K562 (cell line): ENCODE results near the gene LRRC14B. TPM values are rescaled to one million over a fixed set of nuclear protein-coding genes. Genes with fewer than 3 reads are reported as not detected.

Source experiments
- ARID1B ChIP-seq: fragments of 450-650 bp; IDR thresholded peaks from 2 replicates; pipeline ENCODE4 v1.6.1; 2016; ENCODE audit warnings: antibody characterized with exemption, mild to moderate bottlenecking, inconsistent platforms
- CBX2 ChIP-seq: fragments of 200-600 bp; sonication (generic); IDR thresholded peaks from one replicate; pipeline ENCODE4 v1.6.1; 2012; ENCODE audit warnings: mild to moderate bottlenecking, low read length, inconsistent platforms; ENCODE audit not compliant: insufficient read depth, poor library complexity, severe bottlenecking
- ETV1 ChIP-seq: fragments of 450-650 bp; conservative IDR thresholded peaks from 2 replicates; pipeline ENCODE4 v1.6.1; 2016; ENCODE audit warnings: missing genetic modification characterization, control low read depth, low read depth, missing compliant biosample characterization
- FOXK2 ChIP-seq, 2 experiments: fragments of 450-650 bp; IDR thresholded peaks in 1 of 2; conservative IDR thresholded peaks in 1 of 2; 2 replicates each; pipeline ENCODE4 v1.6.1; 2016; ENCODE audit warnings: low read depth in 2 of 2, mild to moderate bottlenecking in 1 of 2
- HEY1 ChIP-seq: fragments of 250-450 bp; sonication (Bioruptor Pico); IDR thresholded peaks from 2 replicates; pipeline ENCODE4 v1.5.0; 2020; ENCODE audit warnings: mild to moderate bottlenecking, moderate library complexity, borderline replicate concordance
- KLF13 ChIP-seq: fragments of 450-650 bp; IDR thresholded peaks from 2 replicates; pipeline ENCODE4 v1.6.1; 2016; ENCODE audit warnings: missing genetic modification characterization, low read depth, mild to moderate bottlenecking, missing compliant biosample characterization, moderate library complexity, borderline replicate concordance
- MXI1 ChIP-seq: IDR thresholded peaks from 2 replicates; pipeline ENCODE4 v1.6.1; 2011; ENCODE audit warnings: low read depth, mild to moderate bottlenecking, improper control_type of control experiment, low read length
- NFIC ChIP-seq: fragments of 450-650 bp; IDR thresholded peaks from 2 replicates; pipeline ENCODE4 v1.6.1; 2017; ENCODE audit warnings: mild to moderate bottlenecking, inconsistent platforms
- RBM22 ChIP-seq: fragments of 200-400 bp; formaldehyde crosslinking; IDR thresholded peaks from 2 replicates; pipeline ENCODE4 v1.6.1; 2018; ENCODE audit warnings: low read length, low read depth; ENCODE audit not compliant: poor library complexity, severe bottlenecking
- SIN3A ChIP-seq, 2 experiments: fragments of 150-350 bp in 1 of 2; IDR thresholded peaks; 2 replicates each; pipeline ENCODE4 v1.6.1; 2011 to 2016; ENCODE audit warnings: borderline replicate concordance in 2 of 2, low read depth in 2 of 2, low read length in 2 of 2, mild to moderate bottlenecking in 2 of 2, moderate library complexity in 2 of 2; ENCODE audit not compliant: control insufficient read depth in 1 of 2
- SIRT6 ChIP-seq: IDR thresholded peaks from one replicate; pipeline ENCODE4 v1.6.1; 2012; ENCODE audit warnings: low read depth, mild to moderate bottlenecking, control low read depth, inconsistent platforms, low read length, moderate library complexity
- SOX6 ChIP-seq: fragments of 450-650 bp; IDR thresholded peaks from 2 replicates; pipeline ENCODE4 v1.6.1; 2014; ENCODE audit warnings: mild to moderate bottlenecking
- SP2 ChIP-seq: IDR thresholded peaks from 2 replicates; pipeline ENCODE4 v1.6.1; 2011; ENCODE audit warnings: mild to moderate bottlenecking, low read depth, low read length, moderate library complexity; ENCODE audit not compliant: poor library complexity, severe bottlenecking; ENCODE audit errors: extremely low read depth
- SRSF1 ChIP-seq: fragments of 200-400 bp; formaldehyde crosslinking; IDR thresholded peaks from 2 replicates; pipeline ENCODE4 v1.6.1; 2017; ENCODE audit warnings: mild to moderate bottlenecking, low read depth, low read length, moderate library complexity
- TGIF2 ChIP-seq: sonication (generic); formaldehyde crosslinking; IDR thresholded peaks from 2 replicates; pipeline ENCODE4 v1.8.1; 2022; ENCODE audit warnings: mild to moderate bottlenecking, missing genetic modification reagents, moderate library complexity
- TSHZ1 ChIP-seq: fragments of 250-450 bp; sonication (Bioruptor Pico); IDR thresholded peaks from 2 replicates; pipeline ENCODE4 v1.4.0; 2020; ENCODE audit warnings: mild to moderate bottlenecking, moderate library complexity
- ZBTB34 ChIP-seq: fragments of 250-450 bp; sonication (Bioruptor Pico); IDR thresholded peaks from 2 replicates; pipeline ENCODE4 v1.8.0; 2021; ENCODE audit warnings: mild to moderate bottlenecking, moderate library complexity
- ZC3H8 ChIP-seq: fragments of 450-650 bp; IDR thresholded peaks from 2 replicates; pipeline ENCODE4 v1.6.1; 2017
- ZNF699 ChIP-seq: fragments of 250-450 bp; sonication (Bioruptor Pico); IDR thresholded peaks from 2 replicates; pipeline ENCODE4 v1.8.0; 2021; ENCODE audit warnings: mild to moderate bottlenecking, moderate library complexity; ENCODE audit not compliant: insufficient replicate concordance
- ZNF717 ChIP-seq: fragments of 250-450 bp; sonication (Bioruptor Pico); IDR thresholded peaks from 2 replicates; pipeline ENCODE4 v1.5.0; 2021
- polyA plus RNA-seq, 8 experiments: library from polyadenylated mRNA; depleted of rRNA in 4 of 8; stranded (reverse) in 5 of 8; unstranded in 3 of 8; fragments of >200 nt; fragmentation: Nextera tagmentation in 2 of 8; fragmentation: Illumina TruSeq in 1 of 8; extraction: Ambion mirVana in 2 of 8; extraction: Trizol in 1 of 8; gene quantifications; 2 replicates each; pipeline versions ENCODE4 v1.2.1 to v1.2.3, GENCODE V29; 2011 to 2014; ENCODE audit warnings: inconsistent platforms in 1 of 8, missing spikeins in 1 of 8
- total RNA-seq, 7 experiments: library from RNA; depleted of rRNA in 6 of 7; stranded (reverse); fragments of >200 nt in 6 of 7; fragmentation: Illumina TruSeq in 2 of 7; extraction: Trizol in 2 of 7; gene quantifications; 2 replicates each; pipeline versions ENCODE4 v1.2.1 to v1.2.3, GENCODE V29; 2011 to 2021; ENCODE audit warnings: low replicate concordance in 1 of 7

LRRC14B gene
- total and polyA plus RNA-seq, 9 of the 15 experiments (the other 6 are each of a cell fraction or from before 2014, with no cell fraction given), result not detected

GRCh38 chr5:218457-219291 lies 27.4 kb downstream of the LRRC14B start (continued):
- TF ChIP-seq KLF13 (tag), result no peak
- no peak for TF ChIP-seq SP2
- TF ChIP-seq TSHZ1, result no peak
- no peak for TF ChIP-seq TGIF2 (CRISPR knock-in tag)
- no peak for TF ChIP-seq MXI1
- no peak for TF ChIP-seq ZBTB34 (CRISPR knock-in tag)
- TF ChIP-seq ETV1, result no peak
- 0 out of 4 replicates have a peak, but pooled peaks have one; percentile 31 to 38 for TF ChIP-seq SIN3A (IDR thresholded peaks at IDR 0.05; ENCODE audit: borderline replicate concordance in 2 of 2, control insufficient read depth in 1 of 2, low read depth in 2 of 2, low read length in 2 of 2)
- TF ChIP-seq NFIC, result no peak
- TF ChIP-seq ZNF717, result no peak
- TF ChIP-seq SOX6, result no peak
- no peak for TF ChIP-seq ZC3H8
- no peak for TF ChIP-seq CBX2
- TF ChIP-seq FOXK2 (conservative IDR thresholded peaks at IDR 0.05 in 1 of 2, IDR thresholded peaks at IDR 0.05 in 1 of 2; ENCODE audit: low read depth in 2 of 2), result no peak
- peak; percentile 64 for TF ChIP-seq RBM22
- TF ChIP-seq SRSF1, result no peak
- TF ChIP-seq ZNF699 (CRISPR knock-in tag), result no peak
- TF ChIP-seq ARID1B, result no peak
- TF ChIP-seq SIRT6, result no peak
- no peak for TF ChIP-seq HEY1
